Testis (tissue), 2 donors: ENCODE results near the gene ACOT13.

Experiments
- CTCF ChIP-seq, 3 experiments: fragments of 450-650 bp in 2 of 3; fragments of 200-600 bp in 1 of 3; sonication (generic) in 1 of 3; IDR thresholded peaks; one replicate each; pipeline ENCODE4 v1.5.1; 2016 to 2019; ENCODE audit warnings: antibody characterized with exemption in 3 of 3, mild to moderate bottlenecking in 2 of 3, moderate library complexity in 1 of 3
- POLR2A ChIP-seq: fragments of 450-650 bp; IDR thresholded peaks from one replicate; pipeline ENCODE4 v1.6.1; 2017; ENCODE audit warnings: antibody characterized with exemption, mild to moderate bottlenecking, moderate library complexity

DNA sequence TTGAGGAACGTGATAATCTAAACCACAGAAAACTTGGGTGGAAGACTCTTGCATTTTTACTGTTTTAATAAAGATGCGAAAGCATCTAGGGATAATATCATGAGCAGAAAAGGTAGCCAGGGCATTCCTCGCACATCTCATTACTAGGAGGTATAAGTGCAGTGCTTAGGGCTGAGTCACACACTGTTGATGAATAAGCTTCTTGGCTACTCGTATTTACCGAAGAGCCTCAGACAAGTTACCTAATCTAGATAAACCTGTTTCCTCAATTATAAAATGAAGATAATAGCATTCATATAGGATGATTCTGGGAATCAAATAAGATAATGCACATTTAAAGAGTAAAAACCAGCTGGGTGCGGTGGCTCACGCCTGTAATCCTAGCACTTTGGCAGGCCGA lies 20.1 kb upstream of the ACOT13 start:
- TF ChIP-seq CTCF (IDR thresholded peaks at IDR 0.05) (no peak), POLR2A (no peak)
